Esophagus squamous epithelium (tissue), 5 donors: ENCODE data around the gene PLEKHM3. TPM values are rescaled to one million over a fixed set of nuclear protein-coding genes. Genes with fewer than 3 reads are reported as not detected.
"Not testable (repeated sequence)": the region's sequence is repeated elsewhere in the genome, so short reads cannot be mapped to it uniquely, and the experiment has no call there.

Source experiments
- DNase-seq: peaks from one replicate; lab custom pipeline; 2025; lab: John Stamatoyannopoulos, UW
- H3K27ac ChIP-seq, 4 donors: fragments of 200-600 bp; sonication (generic); one replicate each; pipeline ENCODE4 v1.5.1; 2016 to 2019; ENCODE audit warnings: mild to moderate bottlenecking in 1 of 4
- H3K27me3 ChIP-seq, 4 donors: fragments of 200-600 bp; sonication (generic); 1 replicate in 3 of 4; 2 replicates in 1 of 4; pipeline versions ENCODE4 v1.5.1 to v1.6.0; 2017 to 2021; ENCODE audit warnings: antibody characterized with exemption in 1 of 4
- H3K36me3 ChIP-seq, 3 donors: fragments of 200-600 bp; sonication (generic); one replicate each; pipeline ENCODE4 v1.5.1; 2016 to 2019
- H3K4me1 ChIP-seq, 3 donors: fragments of 200-600 bp; sonication (generic); one replicate each; pipeline ENCODE4 v1.5.1; 2017 to 2019
- H3K4me3 ChIP-seq, 4 donors: fragments of 200-600 bp; sonication (generic); 1 replicate in 3 of 4; 2 replicates in 1 of 4; pipeline ENCODE4 v1.5.1; 2016 to 2019; ENCODE audit warnings: mild to moderate bottlenecking in 2 of 4, moderate library complexity in 1 of 4
- H3K9me3 ChIP-seq, 3 donors: fragments of 200-600 bp; sonication (generic); one replicate each; pipeline ENCODE4 v1.5.1; 2016 to 2019
- CTCF ChIP-seq, 6 experiments: fragments of 450-650 bp in 4 of 6; fragments of 200-600 bp in 2 of 6; sonication (generic) in 2 of 6; IDR thresholded peaks; one replicate each; pipeline ENCODE4 v1.5.1; 2016 to 2019; ENCODE audit warnings: antibody characterized with exemption in 6 of 6, mild to moderate bottlenecking in 4 of 6, moderate library complexity in 4 of 6
- POLR2A ChIP-seq, 4 donors: fragments of 450-650 bp; IDR thresholded peaks; one replicate each; pipeline ENCODE4 v1.6.1; 2017; ENCODE audit warnings: antibody characterized with exemption in 4 of 4, mild to moderate bottlenecking in 4 of 4, moderate library complexity in 3 of 4
- WGBS, 2 donors: methylation state at CpG; one replicate each; pipeline ENCODE4 v1.1.5; 2018; 5-methylcytosine and 5-hydroxymethylcytosine counted together
- intact Hi-C: fragments of 100-400 bp; cut with DNase I; formaldehyde crosslinking; loops from one replicate; pipeline ENCODE4 v1.15.0; 2022
- total RNA-seq, 4 donors: library from RNA; depleted of rRNA; stranded (reverse); fragments of >200 nt; gene quantifications; one replicate each; pipeline ENCODE4 v1.1.0, GENCODE V29; 2016
- donor health status: DM: yes; HTN: yes; CAD: no.

PLEKHM3 gene
- total RNA-seq, 4 donors from 2014 or later, result 3.7 to 19.3 (median 6.7) TPM

- Histone ChIP-seq H3K27me3 (no peaks in the 10 kb centered on the region), H3K27ac (no peak overlapping the region), H3K9me3 (no peaks in the 10 kb centered on the region), H3K4me1 (no peaks in the 10 kb centered on the region), H3K4me3 (no peak overlapping the region), H3K36me3 (peaks cover 0 to 13% (median 0%) of the 10 kb centered on the region in 3 donors)
- no peak for DNase-seq
- WGBS, 2 donors, result 87 to 89% methylated on average over 8 of the region's 8 CpGs
- intact Hi-C loops, result no loop called here
- no peak for TF ChIP-seq CTCF (IDR thresholded peaks at IDR 0.05)
- no peak for TF ChIP-seq POLR2A (IDR thresholded peaks at IDR 0.05)
Observed at GRCh38 chr2:207950063-207950760, 75.1 kb downstream of the PLEKHM3 start.

- H3K4me1 ChIP-seq, H3K27me3 ChIP-seq, H3K9me3 ChIP-seq, H3K4me3 ChIP-seq, intact Hi-C loops, DNase-seq, H3K27ac ChIP-seq: not testable (repeated sequence)
- 88 to 90% methylated on average over 1 of the region's 1 CpG for WGBS, 2 donors
- H3K36me3 ChIP-seq, result peaks cover 0 to 21% (median 0%) of the 10 kb centered on the region in 3 donors
Observed at GRCh38 chr2:207949245-207949644, 76.1 kb downstream of the PLEKHM3 start.

GRCh38 chr2:207944979-207945600 is 80.2 kb downstream of the PLEKHM3 start:
- H3K9me3 ChIP-seq, result no peaks in the 10 kb centered on the region
- 65 to 82% methylated on average over 3 to 4 of the region's 4 CpGs for WGBS, 2 donors
- no peak for TF ChIP-seq CTCF (IDR thresholded peaks at IDR 0.05)
- DNase-seq, result no peak
- H3K36me3 ChIP-seq, result peaks cover 0 to 35% (median 0%) of the 10 kb centered on the region in 3 donors
- intact Hi-C loops, result no loop called here
- H3K27me3 ChIP-seq, result no peaks in the 10 kb centered on the region
- no peak overlapping the region for H3K27ac ChIP-seq
- no peaks in the 10 kb centered on the region for H3K4me1 ChIP-seq
- H3K4me3 ChIP-seq, result no peak overlapping the region

GRCh38 chr2:207944334-207944733 is 81.0 kb downstream of the PLEKHM3 start:
- Histone ChIP-seq H3K4me1 (peaks cover 0 to 6% (median 0%) of the 10 kb centered on the region in 3 donors), H3K4me3 (no peak overlapping the region), H3K9me3 (no peaks in the 10 kb centered on the region), H3K27me3 (no peaks in the 10 kb centered on the region), H3K36me3 (peaks cover 0 to 35% (median 0%) of the 10 kb centered on the region in 3 donors), H3K27ac (no peak overlapping the region)
- 81 to 86% methylated on average over 6 of the region's 6 CpGs for WGBS, 2 donors
- intact Hi-C loops, result no loop called here
- DNase-seq, result no peak
- TF ChIP-seq CTCF (IDR thresholded peaks at IDR 0.05) (no peak), POLR2A (IDR thresholded peaks at IDR 0.05) (no peak)

- 60 to 75% methylated on average over 8 of the region's 8 CpGs for WGBS, 2 donors
- H3K36me3 ChIP-seq, result peaks cover 0 to 17% (median 0%) of the 10 kb centered on the region in 3 donors
- no peaks in the 10 kb centered on the region for H3K9me3 ChIP-seq
- H3K4me1 ChIP-seq, result peaks cover 0 to 19% (median 3%) of the 10 kb centered on the region in 3 donors
- intact Hi-C loops, result no loop called here
- H3K27ac ChIP-seq, result no peak overlapping the region
- H3K27me3 ChIP-seq, result no peaks in the 10 kb centered on the region
- no peak for DNase-seq
- TF ChIP-seq CTCF (IDR thresholded peaks at IDR 0.05) (no peak), POLR2A (IDR thresholded peaks at IDR 0.05) (no peak)
- H3K4me3 ChIP-seq, result no peak overlapping the region
Observed at GRCh38 chr2:207939342-207940108, 85.8 kb downstream of the PLEKHM3 start.
